GM21423 (cell line): ENCODE measurements around the gene SAMD14.

ENCODE experiments used
- ATAC-seq: cut with Tn5 transposase; IDR thresholded peaks from one replicate; pipeline ENCODE4 v1.9.1; 2021; ENCODE audit warnings: mild to moderate bottlenecking, moderate library complexity; ENCODE audit not compliant: unreplicated experiment

Gene SAMD14

GRCh38 chr17:50114849-50115357 is 15.1 kb downstream of the SAMD14 start:
- ATAC-seq, result no peak

- ATAC-seq, result no peak
Measured at GRCh38 chr17:50114401-50114800, 15.6 kb downstream of the SAMD14 start.

- no peak for ATAC-seq
Measured at GRCh38 chr17:50113624-50114320, 16.2 kb downstream of the SAMD14 start.

- ATAC-seq, result no peak
Measured at GRCh38 chr17:50112694-50113093, 17.3 kb downstream of the SAMD14 start.

- no peak for ATAC-seq
Measured at GRCh38 chr17:50111673-50112655, 18.0 kb downstream of the SAMD14 start.

GRCh38 chr17:50110591-50111349 is 19.2 kb downstream of the SAMD14 start:
- ATAC-seq, result no peak

GRCh38 chr17:50109785-50110184 is 20.2 kb downstream of the SAMD14 start:
- ATAC-seq, result no peak

GRCh38 chr17:50109207-50109606 is 20.8 kb downstream of the SAMD14 start:
- no peak for ATAC-seq

GRCh38 chr17:50108556-50108955 is 21.4 kb downstream of the SAMD14 start:
- no peak for ATAC-seq

GRCh38 chr17:50107790-50108414 is 22.1 kb downstream of the SAMD14 start:
- ATAC-seq, result no peak

GRCh38 chr17:50106393-50107131 is 23.4 kb downstream of the SAMD14 start:
- no peak for ATAC-seq

GRCh38 chr17:50105811-50106210 is 24.1 kb downstream of the SAMD14 start:
- no peak for ATAC-seq

GRCh38 chr17:50103941-50104340 is 26.0 kb downstream of the SAMD14 start:
- no peak for ATAC-seq

- no peak for ATAC-seq
Measured at GRCh38 chr17:50103252-50103651, 26.7 kb downstream of the SAMD14 start.

GRCh38 chr17:50102164-50102991 is 27.6 kb downstream of the SAMD14 start:
- ATAC-seq, result no peak

GRCh38 chr17:50101346-50102163 is 28.4 kb downstream of the SAMD14 start:
- no peak for ATAC-seq

GRCh38 chr17:50100921-50101345 is 29.0 kb downstream of the SAMD14 start:
- no peak for ATAC-seq

GRCh38 chr17:50100480-50100883 is 29.5 kb downstream of the SAMD14 start:
- no peak for ATAC-seq
